ENCODE results near the gene SLX1B.
"Not testable (repeated sequence)": the region's sequence is repeated elsewhere in the genome, so short reads cannot be mapped to it uniquely, and the experiment has no call there.

DNA sequence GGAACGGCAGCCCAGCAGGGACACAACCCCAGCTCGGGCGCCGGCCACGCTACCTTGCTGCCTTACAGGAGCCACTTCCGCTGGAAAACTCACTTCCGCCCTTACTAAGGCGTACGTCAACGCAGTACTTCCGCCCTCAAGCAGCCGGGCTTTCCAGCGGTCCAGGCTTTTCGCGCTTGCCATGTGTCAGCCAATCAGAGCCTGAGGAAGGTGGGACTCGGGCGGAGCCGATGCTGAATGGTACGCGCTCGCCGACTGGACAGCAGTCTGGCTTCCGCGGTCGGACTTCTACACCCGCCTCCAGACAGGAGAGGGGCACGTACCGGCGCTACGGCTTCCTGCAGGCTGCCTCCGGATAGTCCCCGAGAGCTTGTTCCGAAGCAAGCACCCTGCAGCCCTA, at the start of gene SLX1B, which contains the start of gene BOLA2:
- TF ChIP-seq, protein P1, sequence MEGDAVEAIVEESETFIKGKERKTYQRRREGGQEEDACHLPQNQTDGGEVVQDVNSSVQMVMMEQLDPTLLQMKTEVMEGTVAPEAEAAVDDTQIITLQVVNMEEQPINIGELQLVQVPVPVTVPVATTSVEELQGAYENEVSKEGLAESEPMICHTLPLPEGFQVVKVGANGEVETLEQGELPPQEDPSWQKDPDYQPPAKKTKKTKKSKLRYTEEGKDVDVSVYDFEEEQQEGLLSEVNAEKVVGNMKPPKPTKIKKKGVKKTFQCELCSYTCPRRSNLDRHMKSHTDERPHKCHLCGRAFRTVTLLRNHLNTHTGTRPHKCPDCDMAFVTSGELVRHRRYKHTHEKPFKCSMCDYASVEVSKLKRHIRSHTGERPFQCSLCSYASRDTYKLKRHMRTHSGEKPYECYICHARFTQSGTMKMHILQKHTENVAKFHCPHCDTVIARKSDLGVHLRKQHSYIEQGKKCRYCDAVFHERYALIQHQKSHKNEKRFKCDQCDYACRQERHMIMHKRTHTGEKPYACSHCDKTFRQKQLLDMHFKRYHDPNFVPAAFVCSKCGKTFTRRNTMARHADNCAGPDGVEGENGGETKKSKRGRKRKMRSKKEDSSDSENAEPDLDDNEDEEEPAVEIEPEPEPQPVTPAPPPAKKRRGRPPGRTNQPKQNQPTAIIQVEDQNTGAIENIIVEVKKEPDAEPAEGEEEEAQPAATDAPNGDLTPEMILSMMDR (IDR thresholded peaks at IDR 0.05; ENCODE audit: insufficient read depth, low read length) = not testable (repeated sequence)
- not testable (repeated sequence) for TF ChIP-seq POLR2AphosphoS5 (IDR thresholded peaks at IDR 0.05; ENCODE audit: low read depth)
- TF ChIP-seq, protein P2, sequence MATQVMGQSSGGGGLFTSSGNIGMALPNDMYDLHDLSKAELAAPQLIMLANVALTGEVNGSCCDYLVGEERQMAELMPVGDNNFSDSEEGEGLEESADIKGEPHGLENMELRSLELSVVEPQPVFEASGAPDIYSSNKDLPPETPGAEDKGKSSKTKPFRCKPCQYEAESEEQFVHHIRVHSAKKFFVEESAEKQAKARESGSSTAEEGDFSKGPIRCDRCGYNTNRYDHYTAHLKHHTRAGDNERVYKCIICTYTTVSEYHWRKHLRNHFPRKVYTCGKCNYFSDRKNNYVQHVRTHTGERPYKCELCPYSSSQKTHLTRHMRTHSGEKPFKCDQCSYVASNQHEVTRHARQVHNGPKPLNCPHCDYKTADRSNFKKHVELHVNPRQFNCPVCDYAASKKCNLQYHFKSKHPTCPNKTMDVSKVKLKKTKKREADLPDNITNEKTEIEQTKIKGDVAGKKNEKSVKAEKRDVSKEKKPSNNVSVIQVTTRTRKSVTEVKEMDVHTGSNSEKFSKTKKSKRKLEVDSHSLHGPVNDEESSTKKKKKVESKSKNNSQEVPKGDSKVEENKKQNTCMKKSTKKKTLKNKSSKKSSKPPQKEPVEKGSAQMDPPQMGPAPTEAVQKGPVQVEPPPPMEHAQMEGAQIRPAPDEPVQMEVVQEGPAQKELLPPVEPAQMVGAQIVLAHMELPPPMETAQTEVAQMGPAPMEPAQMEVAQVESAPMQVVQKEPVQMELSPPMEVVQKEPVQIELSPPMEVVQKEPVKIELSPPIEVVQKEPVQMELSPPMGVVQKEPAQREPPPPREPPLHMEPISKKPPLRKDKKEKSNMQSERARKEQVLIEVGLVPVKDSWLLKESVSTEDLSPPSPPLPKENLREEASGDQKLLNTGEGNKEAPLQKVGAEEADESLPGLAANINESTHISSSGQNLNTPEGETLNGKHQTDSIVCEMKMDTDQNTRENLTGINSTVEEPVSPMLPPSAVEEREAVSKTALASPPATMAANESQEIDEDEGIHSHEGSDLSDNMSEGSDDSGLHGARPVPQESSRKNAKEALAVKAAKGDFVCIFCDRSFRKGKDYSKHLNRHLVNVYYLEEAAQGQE (IDR thresholded peaks at IDR 0.05; ENCODE audit: insufficient replicate concordance, low read depth) = not testable (repeated sequence)
